GM19099 (cell line): ENCODE measurements around the gene FBXO3.

ENCODE experiments used
- POLR2A ChIP-seq: IDR thresholded peaks from 3 replicates; pipeline ENCODE4 v1.6.1; 2011; ENCODE audit warnings: low read depth; ENCODE audit not compliant: insufficient read length; ENCODE audit errors: extremely low read depth

The FBXO3 gene

GRCh38 chr11:33719587-33719986 is 54.7 kb downstream of the FBXO3 start:
- no peak for TF ChIP-seq POLR2A

DNA sequence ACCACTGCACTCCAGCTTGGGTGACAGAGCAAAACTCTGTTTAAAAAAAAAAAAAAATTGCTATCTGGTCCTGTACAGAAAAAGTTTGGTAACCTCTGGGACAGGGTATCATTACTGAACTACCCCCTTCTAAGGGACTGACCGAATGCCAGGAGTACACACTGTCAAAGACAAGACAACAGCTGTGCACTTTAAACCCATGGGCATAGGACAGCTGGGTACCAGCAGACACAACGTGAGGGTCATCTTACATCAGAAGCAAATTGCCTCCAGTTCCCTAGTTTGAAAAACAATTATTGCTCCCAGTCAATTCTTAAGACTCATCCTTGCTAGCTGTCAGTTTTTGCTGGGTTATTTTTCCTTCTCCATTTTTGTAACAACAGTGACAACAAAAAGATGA is 55.9 kb downstream of the FBXO3 start:
- no peak for TF ChIP-seq POLR2A

DNA sequence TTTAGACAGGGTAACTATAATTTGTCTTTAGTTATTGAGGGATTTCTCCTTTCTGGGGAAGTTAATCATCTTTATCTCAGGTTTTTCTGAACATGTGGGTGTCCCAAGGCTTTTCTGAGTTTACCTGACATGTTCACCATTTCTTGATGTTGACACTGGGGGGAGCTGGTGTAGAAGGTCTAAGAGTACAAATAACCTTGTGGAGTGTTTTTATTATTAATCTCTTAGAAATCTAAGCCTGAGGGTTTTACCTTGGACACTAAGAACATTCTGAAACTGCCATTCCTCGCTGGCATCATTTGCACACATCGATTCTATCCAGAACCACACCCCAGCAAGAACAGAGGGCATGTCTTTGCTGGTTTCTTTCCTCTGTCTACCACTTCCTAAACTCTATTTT is 58.1 kb downstream of the FBXO3 start:
- TF ChIP-seq POLR2A: no peak

DNA sequence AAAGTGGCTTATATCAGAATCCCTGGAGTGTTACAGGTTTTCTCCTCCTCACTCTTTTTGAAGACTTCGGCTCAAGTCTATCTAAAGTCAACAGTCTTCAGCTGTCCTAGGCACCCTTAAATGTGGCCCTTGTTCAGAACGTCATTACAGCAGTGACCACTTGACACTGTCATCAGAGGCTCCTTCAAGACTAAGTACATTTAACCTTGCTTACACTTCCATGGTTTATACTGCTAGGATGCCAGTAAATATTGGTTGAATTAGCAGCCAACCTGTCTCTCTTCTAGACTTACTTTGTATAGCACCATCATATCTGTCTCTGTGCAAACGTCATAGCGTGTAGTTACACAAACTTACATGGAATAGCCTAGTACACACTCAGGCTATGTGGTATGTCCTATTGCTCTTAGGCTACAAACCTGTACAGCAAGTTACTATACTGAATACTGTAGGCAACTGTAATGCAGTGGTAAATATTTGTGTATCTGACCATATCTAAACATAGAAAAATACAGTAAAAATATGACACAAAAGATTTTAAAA is 60.4 kb downstream of the FBXO3 start:
- TF ChIP-seq POLR2A: no peak

GRCh38 chr11:33713151-33713855 is 61.0 kb downstream of the FBXO3 start:
- TF ChIP-seq POLR2A: no peak

DNA sequence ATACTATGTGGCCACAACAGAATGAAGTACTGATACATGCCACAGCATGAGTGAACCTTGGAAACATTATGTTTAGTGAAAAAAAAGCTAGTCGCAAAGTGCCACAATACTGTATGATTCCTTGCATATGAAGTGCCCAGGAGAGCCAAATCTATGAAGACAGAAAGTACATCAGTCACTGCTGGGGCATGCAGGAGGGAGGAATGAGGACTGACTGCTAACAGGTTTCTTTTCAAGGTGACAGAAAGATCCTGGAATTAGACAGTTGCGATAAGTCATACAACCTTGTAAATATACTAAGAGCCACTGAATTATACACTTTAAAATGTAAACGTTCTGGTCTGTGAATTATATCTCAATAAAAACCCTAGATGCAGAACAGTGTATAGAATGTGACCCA is 61.9 kb downstream of the FBXO3 start:
- TF ChIP-seq POLR2A: no peak

DNA sequence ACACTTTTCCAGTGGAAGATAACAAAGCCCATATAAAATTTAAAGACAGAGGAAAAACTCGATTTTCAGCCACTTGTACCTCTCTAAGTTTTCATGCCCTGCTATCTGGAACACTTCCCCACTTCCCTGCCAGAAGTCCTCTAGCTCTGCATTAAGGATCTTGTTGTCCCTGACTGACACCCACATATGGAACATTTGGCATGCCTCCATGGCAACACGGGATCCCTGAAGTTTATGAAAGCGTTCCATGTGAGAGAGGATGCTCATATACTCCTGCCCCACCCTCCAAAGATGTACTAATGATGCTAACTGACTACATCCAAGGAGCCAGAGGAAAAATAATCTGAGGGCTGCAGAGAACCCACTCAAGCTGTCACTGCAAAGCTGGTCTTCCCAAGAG is 64.9 kb downstream of the FBXO3 start:
- no peak for TF ChIP-seq POLR2A

- TF ChIP-seq POLR2A: no peak
Measured at GRCh38 chr11:33708985-33709384, 65.3 kb downstream of the FBXO3 start.

DNA sequence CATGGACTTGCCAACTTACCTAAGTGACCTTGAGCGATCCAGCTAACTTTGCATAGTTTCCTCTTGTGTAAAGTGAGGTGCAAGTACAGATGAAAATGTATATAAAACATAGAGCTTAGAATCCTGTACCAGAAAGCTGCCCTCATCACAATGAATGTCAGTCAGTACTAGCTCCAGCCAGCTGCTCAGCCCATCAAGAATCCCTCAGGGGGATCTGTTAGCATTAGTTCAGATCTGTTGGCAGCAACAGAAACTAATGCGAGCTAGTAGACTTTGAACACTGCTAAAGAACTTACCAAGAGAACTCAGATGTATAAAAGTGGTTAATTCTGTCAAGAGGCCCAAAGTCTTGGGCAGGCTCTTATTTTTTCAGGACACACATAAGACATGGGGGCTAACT is 67.4 kb downstream of the FBXO3 start:
- TF ChIP-seq POLR2A: no peak

GRCh38 chr11:33706546-33706945 is 67.8 kb downstream of the FBXO3 start:
- no peak for TF ChIP-seq POLR2A

DNA sequence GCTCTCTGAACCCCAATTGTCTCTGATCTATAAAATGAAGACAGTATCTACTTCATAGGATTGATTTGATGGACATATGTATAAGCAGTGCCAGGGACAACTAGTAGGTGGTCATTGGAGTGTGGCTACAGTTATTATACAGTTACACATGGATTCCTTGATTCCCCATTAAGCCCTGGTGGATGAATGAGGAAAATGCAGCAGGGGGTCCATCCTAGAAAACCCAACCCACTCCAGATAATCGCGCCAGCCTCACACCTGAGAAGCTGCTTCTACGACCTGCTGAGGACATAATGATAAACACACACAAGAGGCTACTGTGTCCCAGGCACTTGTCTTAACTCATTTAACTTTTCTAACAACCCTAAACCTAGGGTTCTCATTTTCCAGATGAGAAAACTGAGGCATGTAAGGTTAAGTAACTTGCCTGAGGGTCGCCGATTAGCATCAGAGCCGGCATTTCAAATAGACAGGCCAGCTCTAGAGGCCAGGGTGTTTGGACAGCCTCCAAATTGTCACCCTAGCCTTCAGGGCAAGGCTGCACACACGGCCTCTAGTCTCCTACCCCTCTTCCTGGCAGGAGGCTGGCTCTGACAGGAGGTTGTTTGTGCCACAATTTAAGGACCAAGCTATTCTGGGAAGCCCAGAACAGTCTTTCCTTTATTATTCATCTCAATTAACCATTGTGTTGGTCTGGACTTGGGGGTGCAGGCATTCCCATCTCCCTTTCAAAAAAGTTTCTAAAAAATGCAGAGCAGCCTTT is 69.9 kb downstream of the FBXO3 start:
- no peak for TF ChIP-seq POLR2A

- TF ChIP-seq POLR2A: no peak
Measured at GRCh38 chr11:33703788-33704187, 70.5 kb downstream of the FBXO3 start.

- no peak for TF ChIP-seq POLR2A
Measured at GRCh38 chr11:33703234-33703633, 71.1 kb downstream of the FBXO3 start.

- no peak for TF ChIP-seq POLR2A
Measured at GRCh38 chr11:33701302-33702230, 72.8 kb downstream of the FBXO3 start.
